HG02571 (cell line): ENCODE results near the gene PIP5K1C.

ENCODE experiments used
- ATAC-seq: cut with Tn5 transposase; IDR thresholded peaks from one replicate; pipeline ENCODE4 v1.9.1; 2021; ENCODE audit warnings: mild to moderate bottlenecking, moderate library complexity; ENCODE audit not compliant: unreplicated experiment

Gene PIP5K1C

GRCh38 chr19:3700242-3701032 is at the start of gene PIP5K1C:
Gene PIP5K1C (minus strand): TSS chr19:3700468. CDS start chr19:3700390, 78 bp downstream.
- peak; percentile 76 for ATAC-seq

- no peak for ATAC-seq
Measured at GRCh38 chr19:3748965-3749364, 48.7 kb upstream of the PIP5K1C start.

- no peak for ATAC-seq
Measured at GRCh38 chr19:3746371-3747056, 46.2 kb upstream of the PIP5K1C start.

- ATAC-seq = no peak
Measured at GRCh38 chr19:3745363-3746045, 45.2 kb upstream of the PIP5K1C start.

- no peak for ATAC-seq
Measured at GRCh38 chr19:3743486-3743885, 43.2 kb upstream of the PIP5K1C start.

- no peak for ATAC-seq
Measured at GRCh38 chr19:3740431-3740830, 40.2 kb upstream of the PIP5K1C start.

GRCh38 chr19:3738477-3739220 is 38.4 kb upstream of the PIP5K1C start:
- no peak for ATAC-seq

- ATAC-seq = no peak
Measured at GRCh38 chr19:3737487-3738205, 37.4 kb upstream of the PIP5K1C start.

GRCh38 chr19:3736106-3736724 is 35.9 kb upstream of the PIP5K1C start:
- no peak for ATAC-seq

- ATAC-seq = no peak
Measured at GRCh38 chr19:3734310-3734600, 34.0 kb upstream of the PIP5K1C start.

- no peak for ATAC-seq
Measured at GRCh38 chr19:3733549-3734309, 33.5 kb upstream of the PIP5K1C start.

GRCh38 chr19:3732108-3732507 is 31.8 kb upstream of the PIP5K1C start:
- no peak for ATAC-seq

- ATAC-seq = no peak
Measured at GRCh38 chr19:3730457-3730958, 30.2 kb upstream of the PIP5K1C start.

- ATAC-seq = no peak
Measured at GRCh38 chr19:3725640-3726310, 25.5 kb upstream of the PIP5K1C start.

- ATAC-seq = no peak
Measured at GRCh38 chr19:3725121-3725520, 24.9 kb upstream of the PIP5K1C start.

GRCh38 chr19:3723883-3724282 is 23.6 kb upstream of the PIP5K1C start:
- no peak for ATAC-seq

- ATAC-seq = no peak
Measured at GRCh38 chr19:3723110-3723488, 22.8 kb upstream of the PIP5K1C start.

- no peak for ATAC-seq
Measured at GRCh38 chr19:3722443-3723109, 22.3 kb upstream of the PIP5K1C start.
